ENCODE results near the gene PAK1.
"Not testable (repeated sequence)": the region's sequence is repeated elsewhere in the genome, so short reads cannot be mapped to it uniquely, and the experiment has no call there.

The PAK1 gene

GRCh38 chr11:77473801-77474683 is at the start of gene PAK1:
Gene PAK1 (minus strand): TSS chr11:77474094. CDS start chr11:77392520, 81,574 bp downstream.
- DNase-seq (ENCODE audit: low read depth, low spot score), result peak; percentile 97

- peak; percentile 58 for DNase-seq (ENCODE audit: low read depth, low spot score)
Measured at GRCh38 chr11:77522215-77522614, 48.3 kb upstream of the PAK1 start.

GRCh38 chr11:77519847-77520246 is 46.0 kb upstream of the PAK1 start:
- no peak for DNase-seq (ENCODE audit: low read depth, low spot score)

GRCh38 chr11:77518471-77518870 is 44.6 kb upstream of the PAK1 start:
- DNase-seq (ENCODE audit: low read depth, low spot score), result no peak

- DNase-seq (ENCODE audit: low read depth, low spot score), result no peak
Measured at GRCh38 chr11:77517753-77518152, 43.9 kb upstream of the PAK1 start.

- no peak for DNase-seq (ENCODE audit: low read depth, low spot score)
Measured at GRCh38 chr11:77517226-77517625, 43.3 kb upstream of the PAK1 start.

GRCh38 chr11:77515483-77515882 is 41.6 kb upstream of the PAK1 start:
- DNase-seq (ENCODE audit: low read depth, low spot score), result no peak

- no peak for DNase-seq (ENCODE audit: low read depth, low spot score)
Measured at GRCh38 chr11:77515063-77515462, 41.2 kb upstream of the PAK1 start.

GRCh38 chr11:77512092-77512491 is 38.2 kb upstream of the PAK1 start:
- DNase-seq (ENCODE audit: low read depth, low spot score), result no peak

- no peak for DNase-seq (ENCODE audit: low read depth, low spot score)
Measured at GRCh38 chr11:77510851-77511250, 37.0 kb upstream of the PAK1 start.

GRCh38 chr11:77510095-77510494 is 36.2 kb upstream of the PAK1 start:
- no peak for DNase-seq (ENCODE audit: low read depth, low spot score)

- DNase-seq (ENCODE audit: low read depth, low spot score), result no peak
Measured at GRCh38 chr11:77508019-77508418, 34.1 kb upstream of the PAK1 start.

- DNase-seq (ENCODE audit: low read depth, low spot score), result peak; percentile 31
Measured at GRCh38 chr11:77506857-77507256, 33.0 kb upstream of the PAK1 start.

GRCh38 chr11:77505956-77506355 is 32.1 kb upstream of the PAK1 start:
- no peak for DNase-seq (ENCODE audit: low read depth, low spot score)

GRCh38 chr11:77503006-77503405 is 29.1 kb upstream of the PAK1 start:
- DNase-seq (ENCODE audit: low read depth, low spot score), result no peak

- DNase-seq (ENCODE audit: low read depth, low spot score), result no peak
Measured at GRCh38 chr11:77502346-77502905, 28.5 kb upstream of the PAK1 start.

GRCh38 chr11:77501758-77502157 is 27.9 kb upstream of the PAK1 start:
- DNase-seq (ENCODE audit: low read depth, low spot score), result no peak

GRCh38 chr11:77497368-77497767 is 23.5 kb upstream of the PAK1 start:
- peak; percentile 22 for DNase-seq (ENCODE audit: low read depth, low spot score)

GRCh38 chr11:77495526-77495925 is 21.6 kb upstream of the PAK1 start:
- no peak for DNase-seq (ENCODE audit: low read depth, low spot score)

GRCh38 chr11:77490035-77490434 is 16.1 kb upstream of the PAK1 start:
- not testable (repeated sequence) for DNase-seq (ENCODE audit: low read depth, low spot score)

- no peak for DNase-seq (ENCODE audit: low read depth, low spot score)
Measured at GRCh38 chr11:77487790-77488189, 13.9 kb upstream of the PAK1 start.

- DNase-seq (ENCODE audit: low read depth, low spot score), result no peak
Measured at GRCh38 chr11:77479746-77480352, 6.0 kb upstream of the PAK1 start.

GRCh38 chr11:77475206-77475605 is 1.3 kb upstream of the PAK1 start:
- no peak for DNase-seq (ENCODE audit: low read depth, low spot score)
